Activated CD4-positive, CD25-positive, alpha-beta regulatory T cell treated with anti-CD3 and anti-CD28 coated beads, Interleukin-2, amount 50 U/mL, for 16 hours (primary cell): ENCODE data around the gene ACOT4.
"Not testable (repeated sequence)": the region's sequence is repeated elsewhere in the genome, so short reads cannot be mapped to it uniquely, and the experiment has no call there.

ENCODE experiments used
- DNase-seq: peaks from one replicate; pipeline ENCODE4 v3.0.0-alpha.2; 2020; ENCODE audit warnings: low read depth, low spot score

ACOT4 gene

DNA sequence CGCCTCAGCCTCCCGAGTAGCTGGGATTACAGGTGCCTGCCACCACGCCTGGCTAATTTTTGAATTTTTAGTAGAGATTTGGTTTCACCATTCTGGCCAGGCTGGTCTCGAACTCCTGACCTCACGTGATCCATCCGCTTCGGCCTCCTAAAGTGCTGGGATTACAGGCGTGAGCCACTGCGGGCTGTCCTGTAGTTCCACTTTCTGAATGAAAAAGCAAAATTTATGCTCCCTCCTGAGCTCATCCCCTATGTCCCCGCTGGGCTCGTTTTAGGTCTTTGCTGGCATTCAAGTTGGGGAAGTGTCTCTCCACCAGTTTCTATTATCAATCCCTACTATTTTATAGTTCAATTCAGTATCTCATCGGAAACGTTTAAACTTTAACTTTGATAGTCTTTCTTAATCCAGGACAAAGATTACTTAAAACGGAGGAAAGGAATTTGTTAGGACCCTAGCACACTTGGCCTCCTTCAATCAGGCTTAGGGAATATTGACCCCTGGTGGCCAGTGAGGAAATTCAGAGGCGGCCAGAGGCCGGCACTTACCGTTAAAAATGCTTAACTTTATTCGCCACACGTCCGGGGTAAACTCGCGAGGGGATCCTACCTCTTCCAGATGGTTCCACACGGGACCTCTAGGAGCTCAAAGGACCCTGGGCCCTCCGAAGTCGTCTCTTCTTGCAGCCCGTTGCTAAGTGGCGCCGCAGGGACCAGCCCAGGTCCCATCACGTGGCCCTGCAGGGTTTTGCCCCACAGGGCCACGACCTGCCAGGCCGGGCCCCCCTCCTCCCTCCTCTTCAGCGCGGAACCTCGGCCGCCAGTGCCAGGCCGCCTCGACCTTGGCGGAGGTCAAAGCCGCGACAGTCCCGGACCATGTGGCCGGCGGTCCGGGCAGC lies 41.7 kb downstream of the ACOT4 start:
- peak; percentile 18 for DNase-seq

DNA sequence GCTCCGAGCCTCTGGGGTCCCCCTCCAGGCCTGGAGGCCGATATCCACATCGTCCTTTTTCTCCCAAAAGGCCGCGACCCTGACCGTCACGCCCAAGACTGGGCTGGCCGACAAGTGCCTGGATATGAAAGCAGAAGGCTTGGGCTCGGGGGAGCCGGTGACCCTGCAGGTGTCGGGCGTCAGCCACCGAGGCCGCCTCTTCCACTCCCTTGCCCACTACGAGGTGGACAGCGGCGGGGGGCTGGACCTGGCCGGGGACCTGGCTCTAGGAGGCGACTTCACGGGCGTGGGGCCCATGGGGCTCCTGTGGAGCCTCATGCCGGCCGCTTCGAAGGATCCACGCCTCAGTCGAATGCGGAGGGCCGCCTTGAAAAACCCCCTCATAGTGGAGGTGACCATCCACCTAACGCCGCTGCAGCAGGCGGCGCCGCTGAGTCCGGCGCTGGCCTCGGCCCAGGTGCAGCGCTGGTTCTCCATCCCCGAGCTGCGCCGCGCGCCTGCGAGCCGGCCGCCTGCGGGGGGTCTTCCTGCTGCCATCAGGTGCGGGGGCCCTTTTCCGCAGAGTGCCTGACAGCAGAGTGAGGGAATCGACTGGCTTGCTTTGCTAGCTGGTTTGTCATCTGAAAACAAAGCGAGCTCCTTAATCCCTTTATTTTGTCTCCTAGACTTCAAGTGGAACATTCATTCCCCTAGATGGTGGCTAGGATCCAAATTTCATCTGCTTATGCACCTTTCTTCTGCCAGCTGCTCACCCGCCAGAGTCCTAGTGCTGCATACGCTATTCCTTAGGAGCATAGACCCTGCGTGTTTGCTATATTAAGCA lies 42.5 kb downstream of the ACOT4 start:
- DNase-seq, result no peak

DNA sequence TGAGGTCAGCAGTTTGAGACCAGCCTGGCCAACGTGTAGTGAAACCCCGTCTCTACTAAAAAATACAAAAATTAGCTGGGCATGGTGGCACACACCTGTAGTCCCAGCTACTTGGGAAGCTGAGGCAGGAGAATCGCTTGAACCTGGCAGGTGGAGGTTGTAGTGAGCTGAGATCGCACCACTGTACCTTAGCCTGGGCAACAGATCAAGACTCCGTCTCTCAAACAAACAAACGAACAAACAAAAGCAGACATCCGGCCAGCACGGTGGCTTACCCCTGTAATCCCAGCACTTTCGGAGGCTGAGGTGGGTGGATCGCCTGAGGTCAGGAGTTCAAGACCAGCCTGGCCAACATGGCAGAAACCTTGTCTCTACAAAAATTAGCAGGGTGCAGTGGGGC lies 44.7 kb downstream of the ACOT4 start:
- DNase-seq, result not testable (repeated sequence)

DNA sequence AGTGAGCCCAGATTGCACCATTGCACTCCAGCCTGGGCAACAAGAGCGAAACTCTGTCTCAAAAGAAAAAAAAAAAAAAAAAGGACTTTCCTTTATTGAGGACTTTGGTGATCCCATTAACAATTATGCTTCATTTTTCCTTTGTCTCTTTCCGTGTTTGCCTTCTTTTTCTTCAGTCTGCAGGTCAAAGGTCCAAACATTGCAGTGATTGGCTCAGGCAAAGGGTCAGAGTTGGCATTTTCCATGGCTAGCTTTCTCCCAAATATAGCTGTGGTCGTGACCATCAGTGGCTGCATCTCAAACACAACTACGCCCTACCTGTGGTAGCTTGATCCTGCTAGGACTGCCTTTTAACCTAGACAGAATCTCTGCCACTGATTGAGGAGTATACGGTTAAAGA lies 46.2 kb downstream of the ACOT4 start:
- no peak for DNase-seq

DNA sequence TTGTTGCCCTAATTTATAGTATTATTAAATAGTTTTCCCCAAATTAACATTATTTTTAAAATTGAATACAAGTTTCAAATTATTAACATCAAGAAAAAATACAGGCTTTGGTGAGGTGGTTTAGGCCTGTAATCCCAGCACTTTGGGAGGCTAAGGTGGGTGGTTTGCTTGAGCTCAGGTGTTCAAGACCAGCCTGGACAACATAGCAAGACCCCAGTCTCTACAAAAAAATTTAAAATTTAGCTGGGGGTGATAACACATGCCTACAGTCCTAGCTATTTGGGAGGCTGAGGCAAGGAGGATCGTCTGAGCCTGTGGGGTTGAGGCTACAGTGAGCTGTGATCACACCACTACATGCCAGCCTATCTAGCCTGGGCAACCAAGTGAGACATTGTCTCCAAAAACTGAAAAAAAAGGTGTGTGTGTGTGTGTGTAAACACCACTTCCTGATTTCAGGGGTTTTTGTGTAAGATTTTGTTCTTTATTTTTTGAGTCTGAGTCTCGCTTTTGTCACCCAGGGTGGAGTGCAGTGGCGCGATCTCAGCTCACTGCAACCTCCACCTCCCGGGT lies 49.2 kb downstream of the ACOT4 start:
- no peak for DNase-seq

DNA sequence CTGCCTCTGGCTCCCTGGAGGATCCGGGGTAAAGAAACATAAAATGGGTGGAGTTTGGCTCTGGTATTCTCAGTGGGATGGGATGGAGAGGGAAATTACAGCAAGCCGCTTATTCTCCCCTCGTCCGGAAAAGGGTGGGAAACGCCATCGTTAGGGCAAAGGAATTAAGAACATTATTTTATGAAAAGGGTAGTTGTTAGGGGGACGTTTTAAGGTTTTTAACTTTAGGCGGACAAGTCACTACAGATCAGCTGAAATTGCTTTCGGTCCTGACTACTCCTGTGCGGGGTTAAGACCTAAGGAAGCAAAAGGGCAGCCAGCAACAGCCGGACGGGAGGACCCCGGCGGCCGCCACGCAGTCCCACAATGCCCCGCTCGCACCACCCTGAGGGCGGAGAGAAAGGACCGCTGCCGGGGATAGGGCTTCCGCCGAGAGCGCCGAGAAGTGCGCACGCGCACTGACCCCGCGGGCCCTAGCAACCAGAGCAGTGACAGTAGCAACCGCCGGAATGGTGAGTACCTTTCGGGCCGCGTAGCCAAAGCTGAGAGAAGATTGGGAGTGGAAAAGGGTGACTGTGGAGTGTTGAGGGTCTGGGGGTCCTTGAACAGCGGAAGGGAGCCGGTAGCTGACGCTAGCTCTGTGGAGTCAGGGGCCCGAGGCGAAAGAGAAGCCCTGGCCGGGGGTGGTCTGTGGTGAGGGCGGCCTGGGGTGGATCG lies 53.0 kb downstream of the ACOT4 start, which contains the start of gene DNAL1:
Gene DNAL1, plus strand, starts transcription at position 456 of the 717 bp plus-strand sequence. Its CDS starts 54 bp downstream, at position 510.
- DNase-seq, result peak; percentile 82

DNA sequence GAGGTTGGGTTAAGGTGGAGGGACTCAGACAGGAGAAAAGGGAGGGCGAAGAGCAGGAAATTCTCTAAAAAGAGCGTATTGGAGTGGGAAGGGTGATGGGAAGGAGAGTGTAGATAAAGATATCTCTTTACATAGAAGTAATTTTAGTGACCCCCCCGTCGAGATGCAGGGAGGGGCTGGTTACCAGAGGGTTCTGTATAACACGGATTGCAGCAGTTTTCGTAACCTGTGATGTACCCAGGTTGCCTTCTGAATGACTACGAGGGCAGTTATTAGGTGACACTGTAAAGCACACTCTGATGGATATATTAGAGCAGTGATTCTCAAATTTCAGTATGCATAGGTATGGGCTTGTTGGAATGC lies 53.6 kb downstream of the ACOT4 start:
- no peak for DNase-seq
